SK-N-SH (cell line): Measurements from ENCODE around the gene CNST. TPM values are rescaled to one million over a fixed set of nuclear protein-coding genes. Genes with fewer than 3 reads are reported as not detected.

Source experiments
- CTCF ChIA-PET: fragments of 300-600, 350-600 bp; formaldehyde crosslinking; extraction: SDS; loops from one replicate; lab custom pipeline; 2021; lab: Yijun Ruan, JAX
- POLR2A ChIA-PET: fragments of 350-600 bp; sonication (Branson Sonifier 250); formaldehyde crosslinking; extraction: SDS; loops from one replicate; lab custom pipeline; 2020; ENCODE audit warnings: antibody characterized with exemption, inconsistent platforms; lab: Yijun Ruan, JAX
- DNase-seq: peaks from one replicate; pipeline ENCODE4 v3.0.0; 2012
- H2AFZ ChIP-seq: fragments of 200-600 bp; sonication (generic); 2 replicates; pipeline ENCODE4 v1.8.1; 2016; ENCODE audit warnings: antibody characterized with exemption, mild to moderate bottlenecking, low read depth
- H3F3A ChIP-seq: fragments of 200-600 bp; sonication (generic); replicated peaks from 2 replicates; pipeline ENCODE3; 2016; ENCODE audit warnings: antibody characterized with exemption, mild to moderate bottlenecking; ENCODE audit not compliant: insufficient read depth
- H3K27ac ChIP-seq, 2 experiments: fragments of 200-500 bp in 1 of 2; fragments of 200-600 bp in 1 of 2; sonication (Bioruptor generic) in 1 of 2; sonication (generic), shearing (Covaris generic) in 1 of 2; 2 replicates each; pipeline versions ENCODE4 v1.5.1 to v1.6.1; 2014 to 2016; ENCODE audit warnings: low read depth in 2 of 2, inconsistent platforms in 1 of 2, low read length in 1 of 2, mild to moderate bottlenecking in 1 of 2, mixed read lengths in 1 of 2
- H3K27me3 ChIP-seq: fragments of 200-600 bp; sonication (generic), shearing (Covaris generic); 2 replicates; pipeline ENCODE4 v1.6.1; 2016; ENCODE audit warnings: mixed run types; ENCODE audit not compliant: insufficient read depth
- H3K36me3 ChIP-seq, 2 experiments: fragments of 200-500 bp in 1 of 2; fragments of 200-600 bp in 1 of 2; sonication (Bioruptor generic) in 1 of 2; sonication (generic) in 1 of 2; replicated peaks in 1 of 2; 2 replicates each; pipeline versions ENCODE3 to v1.5.1; 2014 to 2016; ENCODE audit warnings: low read length in 1 of 2, mild to moderate bottlenecking in 1 of 2; ENCODE audit not compliant: insufficient read depth in 2 of 2, control insufficient read depth in 1 of 2
- H3K4me1 ChIP-seq, 2 experiments: fragments of 200-500 bp in 1 of 2; fragments of 200-600 bp in 1 of 2; sonication (Bioruptor generic) in 1 of 2; sonication (generic), shearing (Covaris generic) in 1 of 2; 2 replicates each; pipeline versions ENCODE4 v1.5.1 to v1.6.1; 2014 to 2016; ENCODE audit warnings: low read depth in 1 of 2, low read length in 1 of 2, mixed run types in 1 of 2; ENCODE audit not compliant: insufficient read depth in 2 of 2, control insufficient read depth in 1 of 2
- H3K4me2 ChIP-seq: fragments of 200-600 bp; sonication (generic), shearing (Covaris generic); 2 replicates; pipeline ENCODE4 v1.6.1; 2017; ENCODE audit warnings: mixed run types
- H3K4me3 ChIP-seq, 2 experiments: fragments of 200-500 bp in 1 of 2; fragments of 200-600 bp in 1 of 2; sonication (Bioruptor generic) in 1 of 2; sonication (generic), shearing (Covaris generic) in 1 of 2; 2 replicates each; pipeline versions ENCODE4 v1.5.1 to v1.8.1; 2014 to 2016; ENCODE audit warnings: low read depth in 2 of 2, inconsistent platforms in 1 of 2, low read length in 1 of 2, mild to moderate bottlenecking in 1 of 2, mixed read lengths in 1 of 2, moderate library complexity in 1 of 2
- H3K79me2 ChIP-seq: fragments of 200-600 bp; sonication (generic); 2 replicates; pipeline ENCODE4 v1.8.1; 2017; ENCODE audit warnings: mild to moderate bottlenecking; ENCODE audit not compliant: insufficient read depth
- H3K9ac ChIP-seq: fragments of 200-600 bp; sonication (generic); 2 replicates; pipeline ENCODE4 v1.6.1; 2017; ENCODE audit warnings: mixed run types
- H3K9me2 ChIP-seq: fragments of 200-600 bp; sonication (generic); 2 replicates; pipeline ENCODE4 v1.6.1; 2017; ENCODE audit warnings: mixed run types
- H3K9me3 ChIP-seq: fragments of 200-600 bp; sonication (generic); 2 replicates; pipeline ENCODE4 v1.6.1; 2017; ENCODE audit warnings: mixed run types, mild to moderate bottlenecking, moderate library complexity
- H4K20me1 ChIP-seq: fragments of 200-600 bp; sonication (generic); 2 replicates; pipeline ENCODE4 v1.6.1; 2017; ENCODE audit warnings: mild to moderate bottlenecking, mixed run types; ENCODE audit not compliant: insufficient read depth
- EP300 ChIP-seq, 2 experiments: IDR thresholded peaks; 2 replicates each; pipeline versions ENCODE4 v1.4.0 to v1.6.1; 2012; ENCODE audit warnings: borderline replicate concordance in 1 of 2, low read depth in 1 of 2, low read length in 1 of 2
- FOXJ3 ChIP-seq: sonication (generic); formaldehyde crosslinking; IDR thresholded peaks from 2 replicates; pipeline ENCODE4 v1.5.1; 2020; ENCODE audit warnings: mild to moderate bottlenecking, missing genetic modification reagents
- GATA2 ChIP-seq: sonication (generic); formaldehyde crosslinking; IDR thresholded peaks from 2 replicates; pipeline ENCODE4 v1.5.0; 2020; ENCODE audit warnings: mild to moderate bottlenecking, missing genetic modification reagents
- IRF3 ChIP-seq: fragments of 150-350 bp; IDR thresholded peaks from 2 replicates; pipeline ENCODE4 v1.6.1; 2016; ENCODE audit warnings: mild to moderate bottlenecking, low read depth, low read length
- NRF1 ChIP-seq: IDR thresholded peaks from 2 replicates; pipeline ENCODE4 v1.6.1; 2012; ENCODE audit warnings: low read depth, mild to moderate bottlenecking, low read length
- PBX3 ChIP-seq: IDR thresholded peaks from 2 replicates; pipeline ENCODE4; 2012
- POLR2AphosphoS5 ChIP-seq: IDR thresholded peaks from 2 replicates; pipeline ENCODE4 v1.6.1; 2012; ENCODE audit warnings: low read depth, low read length
- RFX5 ChIP-seq: IDR thresholded peaks from 2 replicates; pipeline ENCODE4 v1.6.1; 2012; ENCODE audit warnings: mild to moderate bottlenecking, improper control_type of control experiment, low read length
- RXRA ChIP-seq: IDR thresholded peaks from 2 replicates; pipeline ENCODE4 v1.4.0; 2012; ENCODE audit warnings: low read depth, mild to moderate bottlenecking, borderline replicate concordance
- SMC3 ChIP-seq: IDR thresholded peaks from 2 replicates; pipeline ENCODE4 v1.6.1; 2012; ENCODE audit warnings: low read depth, low read length, improper control_type of control experiment
- YY1 ChIP-seq: IDR thresholded peaks from 2 replicates; pipeline ENCODE4 v1.4.0; 2012; ENCODE audit warnings: low read depth, mild to moderate bottlenecking
- whole genome bisulfite sequencing: methylation state at CpG from one replicate; pipeline ENCODE4 v1.1.6; 2017; ENCODE audit warnings: low lambda C conversion rate; 5-methylcytosine and 5-hydroxymethylcytosine counted together
- polyA plus RNA-seq, 3 experiments: library from polyadenylated mRNA; depleted of rRNA; stranded (reverse); fragments of >200 nt; gene quantifications; 2 replicates each; pipeline ENCODE4 v1.2.3, GENCODE V29; 2012
- TF ChIP-seq, protein P1 (sequence below): fragments of 150-350 bp; IDR thresholded peaks from 2 replicates; pipeline ENCODE4 v1.6.1; 2017; ENCODE audit warnings: antibody characterized with exemption, low read length, low read depth, borderline replicate concordance
- TF ChIP-seq, protein P2 (sequence below): IDR thresholded peaks from 2 replicates; pipeline ENCODE4 v1.4.0; 2012; ENCODE audit warnings: low read depth, borderline replicate concordance
- TF ChIP-seq, protein P3 (sequence below): fragments of 200-600 bp; sonication (generic); IDR thresholded peaks from 2 replicates; pipeline ENCODE4 v1.6.1; 2017; ENCODE audit warnings: antibody characterized with exemption, mild to moderate bottlenecking, moderate library complexity
- TF ChIP-seq, protein P4 (sequence below): IDR thresholded peaks from 2 replicates; pipeline ENCODE4 v1.4.0; 2012; ENCODE audit warnings: low read depth

The CNST gene
- polyA plus RNA-seq, 1 of the 3 experiments (the other 2 are of a cell fraction) = 21.7 TPM

GRCh38 chr1:246699095-246699735 is 133.0 kb downstream of the CNST start (continued):
- TF ChIP-seq, protein P1, sequence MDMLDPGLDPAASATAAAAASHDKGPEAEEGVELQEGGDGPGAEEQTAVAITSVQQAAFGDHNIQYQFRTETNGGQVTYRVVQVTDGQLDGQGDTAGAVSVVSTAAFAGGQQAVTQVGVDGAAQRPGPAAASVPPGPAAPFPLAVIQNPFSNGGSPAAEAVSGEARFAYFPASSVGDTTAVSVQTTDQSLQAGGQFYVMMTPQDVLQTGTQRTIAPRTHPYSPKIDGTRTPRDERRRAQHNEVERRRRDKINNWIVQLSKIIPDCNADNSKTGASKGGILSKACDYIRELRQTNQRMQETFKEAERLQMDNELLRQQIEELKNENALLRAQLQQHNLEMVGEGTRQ = no peak
- TF ChIP-seq NRF1 (no peak), GATA2 (CRISPR knock-in tag) (no peak), FOXJ3 (CRISPR knock-in tag) (no peak), IRF3 (no peak), YY1 (no peak), RXRA (no peak), PBX3 (peak; percentile 54), EP300 (IDR thresholded peaks at IDR 0.05; ENCODE audit: borderline replicate concordance in 1 of 2, low read depth in 1 of 2, low read length in 1 of 2) (no peak), RFX5 (peak; percentile 67; the same call in 1 of the 2 replicates)
- TF ChIP-seq, protein P2, sequence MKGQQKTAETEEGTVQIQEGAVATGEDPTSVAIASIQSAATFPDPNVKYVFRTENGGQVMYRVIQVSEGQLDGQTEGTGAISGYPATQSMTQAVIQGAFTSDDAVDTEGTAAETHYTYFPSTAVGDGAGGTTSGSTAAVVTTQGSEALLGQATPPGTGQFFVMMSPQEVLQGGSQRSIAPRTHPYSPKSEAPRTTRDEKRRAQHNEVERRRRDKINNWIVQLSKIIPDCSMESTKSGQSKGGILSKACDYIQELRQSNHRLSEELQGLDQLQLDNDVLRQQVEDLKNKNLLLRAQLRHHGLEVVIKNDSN = no peak
- TF ChIP-seq, protein P3, sequence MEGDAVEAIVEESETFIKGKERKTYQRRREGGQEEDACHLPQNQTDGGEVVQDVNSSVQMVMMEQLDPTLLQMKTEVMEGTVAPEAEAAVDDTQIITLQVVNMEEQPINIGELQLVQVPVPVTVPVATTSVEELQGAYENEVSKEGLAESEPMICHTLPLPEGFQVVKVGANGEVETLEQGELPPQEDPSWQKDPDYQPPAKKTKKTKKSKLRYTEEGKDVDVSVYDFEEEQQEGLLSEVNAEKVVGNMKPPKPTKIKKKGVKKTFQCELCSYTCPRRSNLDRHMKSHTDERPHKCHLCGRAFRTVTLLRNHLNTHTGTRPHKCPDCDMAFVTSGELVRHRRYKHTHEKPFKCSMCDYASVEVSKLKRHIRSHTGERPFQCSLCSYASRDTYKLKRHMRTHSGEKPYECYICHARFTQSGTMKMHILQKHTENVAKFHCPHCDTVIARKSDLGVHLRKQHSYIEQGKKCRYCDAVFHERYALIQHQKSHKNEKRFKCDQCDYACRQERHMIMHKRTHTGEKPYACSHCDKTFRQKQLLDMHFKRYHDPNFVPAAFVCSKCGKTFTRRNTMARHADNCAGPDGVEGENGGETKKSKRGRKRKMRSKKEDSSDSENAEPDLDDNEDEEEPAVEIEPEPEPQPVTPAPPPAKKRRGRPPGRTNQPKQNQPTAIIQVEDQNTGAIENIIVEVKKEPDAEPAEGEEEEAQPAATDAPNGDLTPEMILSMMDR = peak; percentile 86
- TF ChIP-seq, protein P4, sequence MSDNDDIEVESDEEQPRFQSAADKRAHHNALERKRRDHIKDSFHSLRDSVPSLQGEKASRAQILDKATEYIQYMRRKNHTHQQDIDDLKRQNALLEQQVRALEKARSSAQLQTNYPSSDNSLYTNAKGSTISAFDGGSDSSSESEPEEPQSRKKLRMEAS = 0 out of 2 replicates have a peak, but pooled peaks have one; percentile 44
- TF ChIP-seq, all 33 proteins: peak for 8

- H3K79me2 ChIP-seq = no peaks in the 10 kb centered on the region
- H3K27me3 ChIP-seq = no peaks in the 10 kb centered on the region
- H2AFZ ChIP-seq = no peak overlapping the region
- no peak for DNase-seq
- peak overlapping the region in 1 of 2 experiments; percentile 94; a peak in 1 of 4 replicates for H3K27ac ChIP-seq
- WGBS = 74% methylated on average over 6 of the region's 8 CpGs
- ChIA-PET CTCF (interaction anchor here (1.1 to 1.3 kb wide), 2 partner anchors 14 kb away, joined by 3 read pairs; no protein-coding TSS in a partner anchor), POLR2A (no interaction called here)
- TF ChIP-seq PBX3 (no peak), SMC3 (no peak), POLR2AphosphoS5 (no peak)
- H4K20me1 ChIP-seq = no peaks in the 10 kb centered on the region
- H3K4me3 ChIP-seq = no peak overlapping the region
- H3F3A ChIP-seq = peaks cover 21% of the 10 kb centered on the region
- H3K9me2 ChIP-seq = no peaks in the 10 kb centered on the region
- H3K9me3 ChIP-seq = no peaks in the 10 kb centered on the region
- peaks cover 0 to 4% of the 10 kb centered on the region in 2 experiments; a peak in 1 of 4 replicates for H3K4me1 ChIP-seq
- no peak overlapping the region for H3K9ac ChIP-seq
- no peaks in the 10 kb centered on the region for H3K36me3 ChIP-seq
- H3K4me2 ChIP-seq = no peak overlapping the region
Observed at GRCh38 chr1:246703581-246703980, 137.3 kb downstream of the CNST start.
